OCI-LY1 (cell line): ENCODE results near the gene RCE1.

ENCODE experiments used
- CTCF ChIP-seq: fragments of 200-600 bp; sonication (generic), shearing (Covaris generic); IDR thresholded peaks from 2 replicates; pipeline ENCODE4 v1.5.1; 2017; ENCODE audit warnings: mild to moderate bottlenecking, antibody characterized with exemption, low read length, moderate library complexity, mixed read lengths
- EZH2 ChIP-seq: fragments of 200-600 bp; sonication (generic), shearing (Covaris generic); IDR thresholded peaks from 2 replicates; pipeline ENCODE4 v1.8.0; 2017; ENCODE audit warnings: borderline replicate concordance, mixed run types, mild to moderate bottlenecking, antibody characterized with exemption, low read length, moderate library complexity, mixed read lengths

- TF ChIP-seq EZH2 (no peak), CTCF (no peak)
These were observed 41.2 kb downstream of the RCE1 start for GRCh38 chr11:66884443-66884842.
